OCI-M1 (cell line): Measurements from ENCODE around the gene PMEPA1.

Experiments
- DNase-seq: peaks from one replicate; lab custom pipeline; 2025; lab: John Stamatoyannopoulos, UW

Gene PMEPA1

DNA sequence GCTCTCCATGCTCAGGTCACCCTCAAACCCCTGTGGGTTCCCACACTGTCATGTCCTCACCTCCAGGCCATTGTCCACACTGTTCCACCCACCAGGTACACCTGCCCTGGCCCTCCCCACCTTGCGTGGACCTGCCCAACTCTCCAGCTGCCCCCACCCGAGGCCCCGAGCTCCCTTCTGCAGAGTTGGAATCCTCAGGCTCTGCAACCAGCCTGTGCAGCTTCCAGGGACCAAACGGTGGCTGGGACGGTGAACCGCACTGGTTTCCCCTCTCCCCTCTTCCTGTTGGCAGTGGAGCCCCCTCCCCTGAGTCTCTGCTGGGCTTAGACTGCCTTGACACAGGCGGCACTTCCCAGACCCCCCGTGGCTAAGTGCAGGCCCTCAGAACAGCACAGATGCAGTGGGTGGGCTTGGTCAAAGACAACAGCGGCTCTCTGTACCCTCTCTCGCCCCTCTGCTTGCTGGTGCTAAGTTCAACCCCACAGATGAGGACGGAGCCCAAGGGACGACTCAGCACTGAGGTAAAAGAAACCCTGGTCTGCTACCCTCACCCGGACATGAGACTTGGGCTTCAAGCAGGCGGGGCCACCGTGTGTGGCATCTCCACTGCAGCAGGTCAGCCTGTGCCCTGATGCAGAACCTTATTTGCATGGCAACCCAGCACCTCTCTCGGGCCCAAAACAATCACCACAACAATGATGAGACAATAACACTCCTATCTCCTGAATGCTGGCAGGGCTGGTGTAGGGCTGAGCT, 100.6 kb downstream of the PMEPA1 start:
- no peak for DNase-seq

GRCh38 chr20:57608516-57608915, 101.3 kb downstream of the PMEPA1 start:
- no peak for DNase-seq

- DNase-seq, result no peak
Observed at GRCh38 chr20:57605878-57606277, 103.9 kb downstream of the PMEPA1 start.

DNA sequence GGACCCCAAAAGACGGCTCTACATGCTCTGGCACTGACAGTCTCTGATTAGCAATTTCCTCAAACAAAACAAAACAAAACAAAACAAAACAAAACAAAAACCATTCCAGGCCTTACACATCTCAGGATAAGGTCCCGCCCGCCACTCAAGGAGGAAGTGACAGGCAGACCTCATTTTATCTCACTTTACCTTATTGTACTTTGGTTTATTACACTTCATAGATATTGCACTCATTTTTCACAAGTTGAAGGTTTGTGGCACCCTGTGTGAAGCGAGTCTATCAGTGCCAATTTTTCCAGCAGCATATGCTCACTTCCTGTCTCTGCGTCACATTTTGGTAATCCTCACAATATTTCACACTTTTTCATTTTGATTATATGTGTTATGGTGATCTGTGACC, 104.8 kb downstream of the PMEPA1 start:
- DNase-seq, result peak; percentile 68

DNA sequence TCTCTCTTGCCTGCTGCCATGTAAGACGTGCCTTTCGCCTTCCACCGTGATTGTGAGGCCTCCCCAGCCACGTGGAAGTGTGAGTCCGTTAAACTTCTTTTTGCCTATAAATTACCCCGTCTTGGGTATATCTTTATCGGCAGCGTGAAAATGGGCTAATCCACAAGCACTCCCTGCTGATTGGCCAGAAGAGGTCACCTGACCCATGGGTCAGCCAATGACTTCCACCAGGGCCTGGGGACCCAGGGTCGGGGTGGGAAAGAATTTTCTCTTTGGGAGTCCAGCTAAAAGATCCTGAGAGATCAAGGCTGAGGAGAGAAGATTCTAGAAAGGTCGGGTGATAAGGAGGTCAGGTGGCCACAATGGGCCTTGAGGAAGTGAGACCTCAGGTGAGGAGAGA, 106.7 kb downstream of the PMEPA1 start:
- DNase-seq, result no peak

- DNase-seq, result no peak
Observed at GRCh38 chr20:57601737-57602136, 108.1 kb downstream of the PMEPA1 start.

DNA sequence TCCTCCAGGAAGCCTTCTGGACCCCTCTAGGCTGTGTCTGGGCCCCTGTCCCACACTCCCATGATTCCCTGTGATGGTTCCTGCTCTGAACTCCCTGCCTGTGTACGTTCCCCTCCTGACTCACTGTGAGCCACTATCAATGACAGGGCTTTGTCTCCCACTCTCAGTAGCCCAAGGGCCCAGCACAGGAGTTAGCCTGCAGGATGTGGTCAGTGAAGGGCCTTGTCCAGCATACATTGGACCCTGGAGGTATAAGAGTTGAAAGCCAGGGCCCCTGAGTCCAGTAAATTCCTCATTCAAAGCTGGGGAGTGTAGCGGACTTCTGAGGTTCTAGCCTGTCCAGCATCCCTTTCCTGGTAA, 108.6 kb downstream of the PMEPA1 start:
- no peak for DNase-seq

- no peak for DNase-seq
Observed at GRCh38 chr20:57600320-57601210, 109.2 kb downstream of the PMEPA1 start.

- DNase-seq, result no peak
Observed at GRCh38 chr20:57598491-57598890, 111.3 kb downstream of the PMEPA1 start.
